HG03039 (cell line): Measurements from ENCODE around the gene TMEM95.
A peak's percentile ranks its signal among the peaks of the same experiment; 100 is the strongest.

Experiments used
- ATAC-seq: cut with Tn5 transposase; IDR thresholded peaks from one replicate; pipeline ENCODE4 v1.9.1; 2021; ENCODE audit warnings: mild to moderate bottlenecking, moderate library complexity; ENCODE audit not compliant: unreplicated experiment

The TMEM95 gene

GRCh38 chr17:7370853-7371252, 15.9 kb downstream of the TMEM95 start:
- no peak for ATAC-seq

- ATAC-seq, result no peak
These were observed 19.4 kb downstream of the TMEM95 start for GRCh38 chr17:7374353-7374752.

GRCh38 chr17:7379134-7379533, 24.2 kb downstream of the TMEM95 start:
- ATAC-seq, result no peak

GRCh38 chr17:7380321-7380720, 25.4 kb downstream of the TMEM95 start:
- ATAC-seq, result no peak

GRCh38 chr17:7380855-7381683, 26.1 kb downstream of the TMEM95 start, which contains the start of gene TNK1:
TSS of gene TNK1 (plus strand) at chr17:7381089. CDS start at chr17:7382927, 1,838 bp downstream.
- no peak for ATAC-seq

- ATAC-seq, result no peak
These were observed 27.9 kb downstream of the TMEM95 start for GRCh38 chr17:7382901-7383300.

GRCh38 chr17:7383371-7383741, 28.4 kb downstream of the TMEM95 start:
- no peak for ATAC-seq

- ATAC-seq, result peak; percentile 57
These were observed 29.0 kb downstream of the TMEM95 start for GRCh38 chr17:7383742-7384488.

- no peak for ATAC-seq
These were observed 29.6 kb downstream of the TMEM95 start for GRCh38 chr17:7384489-7385081.

- no peak for ATAC-seq
These were observed 33.9 kb downstream of the TMEM95 start for GRCh38 chr17:7388856-7389255.

GRCh38 chr17:7389924-7390910, 35.3 kb downstream of the TMEM95 start:
- ATAC-seq, result no peak

GRCh38 chr17:7391307-7391706, 36.4 kb downstream of the TMEM95 start:
- ATAC-seq, result no peak

- ATAC-seq, result no peak
These were observed 38.0 kb downstream of the TMEM95 start for GRCh38 chr17:7392696-7393612.

- ATAC-seq, result peak; percentile 29
These were observed 38.9 kb downstream of the TMEM95 start for GRCh38 chr17:7393613-7394451.

- peak; percentile 64 for ATAC-seq
These were observed 39.7 kb downstream of the TMEM95 start, which contains the start of gene PLSCR3 for GRCh38 chr17:7394452-7395191. TSS of gene PLSCR3 (minus strand) at chr17:7394525. CDS start at chr17:7394110, 415 bp downstream.

GRCh38 chr17:7396147-7396546, 41.2 kb downstream of the TMEM95 start:
- no peak for ATAC-seq

GRCh38 chr17:7398612-7399011, 43.7 kb downstream of the TMEM95 start:
- ATAC-seq, result no peak
